Esophagus muscularis mucosa (tissue), 4 donors: ENCODE results near the gene LRTM2. TPM values are rescaled to one million over a fixed set of nuclear protein-coding genes. Genes with fewer than 3 reads are reported as not detected.

Experiments used
- DNase-seq: peaks from one replicate; pipeline ENCODE4 v3.0.0-alpha.2; 2017; ENCODE audit errors: extremely low spot score
- H3K27ac ChIP-seq, 4 donors: fragments of 200-600 bp; sonication (generic); replicated peaks in 1 of 4; 1 replicate in 3 of 4; 2 replicates in 1 of 4; pipeline ENCODE4 v1.5.1; 2016 to 2019; ENCODE audit warnings: mild to moderate bottlenecking in 1 of 4
- H3K27me3 ChIP-seq, 4 donors: fragments of 200-600 bp; sonication (generic); one replicate each; pipeline versions ENCODE4 v1.5.1 to v1.6.0; 2016 to 2019
- H3K36me3 ChIP-seq, 4 donors: fragments of 200-600 bp; sonication (generic); one replicate each; pipeline ENCODE4 v1.5.1; 2016 to 2019
- H3K4me1 ChIP-seq, 4 donors: fragments of 200-600 bp; sonication (generic); one replicate each; pipeline ENCODE4 v1.5.1; 2016 to 2019
- H3K4me3 ChIP-seq, 4 donors: fragments of 200-600 bp; sonication (generic); 1 replicate in 2 of 4; 2 replicates in 2 of 4; pipeline ENCODE4 v1.5.1; 2016 to 2019; ENCODE audit warnings: mild to moderate bottlenecking in 4 of 4, moderate library complexity in 1 of 4
- H3K9me3 ChIP-seq, 4 donors: fragments of 200-600 bp; sonication (generic); 1 replicate in 3 of 4; 2 replicates in 1 of 4; pipeline ENCODE4 v1.5.1; 2016 to 2019
- EP300 ChIP-seq: sonication (generic); formaldehyde crosslinking; IDR thresholded peaks from one replicate; pipeline ENCODE4 v1.6.1; 2017; ENCODE audit warnings: antibody characterized with exemption
- POLR2A ChIP-seq: fragments of 450-650 bp; IDR thresholded peaks from one replicate; pipeline ENCODE4 v1.6.1; 2017; ENCODE audit warnings: antibody characterized with exemption, moderate library complexity, mild to moderate bottlenecking, low read depth
- POLR2AphosphoS5 ChIP-seq, 2 donors: sonication (generic); formaldehyde crosslinking; IDR thresholded peaks; one replicate each; pipeline ENCODE4 v1.6.1; 2017; ENCODE audit warnings: antibody characterized with exemption in 2 of 2
- whole genome bisulfite sequencing: methylation state at CpG from one replicate; pipeline ENCODE4 v1.1.5; 2018; 5-methylcytosine and 5-hydroxymethylcytosine counted together
- intact Hi-C: fragments of 100-400 bp; cut with DNase I; formaldehyde crosslinking; loops from one replicate; pipeline ENCODE4 v1.15.1; 2023
- total RNA-seq, 4 donors: library from RNA; depleted of rRNA; stranded (reverse); fragments of >200 nt; gene quantifications; one replicate each; pipeline versions ENCODE4 v1.1.0 to v1.2.1, GENCODE V29; 2016
- TF ChIP-seq, protein P1 (sequence below), 3 experiments: fragments of 200-600 bp in 2 of 3; fragments of 450-650 bp in 1 of 3; sonication (generic) in 2 of 3; IDR thresholded peaks; one replicate each; pipeline ENCODE4 v1.5.1; 2017 to 2019; ENCODE audit warnings: antibody characterized with exemption in 3 of 3, mild to moderate bottlenecking in 2 of 3, moderate library complexity in 1 of 3

LRTM2 gene
- total RNA-seq, 4 donors from 2014 or later, result 0.17 TPM; not detected in 3

GRCh38 chr12:1864867-1865266 is 44.5 kb downstream of the LRTM2 start:
- H3K27me3 ChIP-seq, result peaks cover 0 to 35% (median 5%) of the 10 kb centered on the region in 4 donors
- H3K36me3 ChIP-seq, result no peaks in the 10 kb centered on the region
- H3K27ac ChIP-seq, result no peak overlapping the region
- no peaks in the 10 kb centered on the region for H3K9me3 ChIP-seq
- 62% methylated on average over 23 of the region's 37 CpGs for WGBS
- no peak overlapping the region for H3K4me3 ChIP-seq
- H3K4me1 ChIP-seq, result no peaks in the 10 kb centered on the region
- intact Hi-C loops, result no loop called here
- no peak for DNase-seq
- TF ChIP-seq POLR2AphosphoS5 (IDR thresholded peaks at IDR 0.05), result no peak
- no peak for TF ChIP-seq EP300
- TF ChIP-seq, protein P1, sequence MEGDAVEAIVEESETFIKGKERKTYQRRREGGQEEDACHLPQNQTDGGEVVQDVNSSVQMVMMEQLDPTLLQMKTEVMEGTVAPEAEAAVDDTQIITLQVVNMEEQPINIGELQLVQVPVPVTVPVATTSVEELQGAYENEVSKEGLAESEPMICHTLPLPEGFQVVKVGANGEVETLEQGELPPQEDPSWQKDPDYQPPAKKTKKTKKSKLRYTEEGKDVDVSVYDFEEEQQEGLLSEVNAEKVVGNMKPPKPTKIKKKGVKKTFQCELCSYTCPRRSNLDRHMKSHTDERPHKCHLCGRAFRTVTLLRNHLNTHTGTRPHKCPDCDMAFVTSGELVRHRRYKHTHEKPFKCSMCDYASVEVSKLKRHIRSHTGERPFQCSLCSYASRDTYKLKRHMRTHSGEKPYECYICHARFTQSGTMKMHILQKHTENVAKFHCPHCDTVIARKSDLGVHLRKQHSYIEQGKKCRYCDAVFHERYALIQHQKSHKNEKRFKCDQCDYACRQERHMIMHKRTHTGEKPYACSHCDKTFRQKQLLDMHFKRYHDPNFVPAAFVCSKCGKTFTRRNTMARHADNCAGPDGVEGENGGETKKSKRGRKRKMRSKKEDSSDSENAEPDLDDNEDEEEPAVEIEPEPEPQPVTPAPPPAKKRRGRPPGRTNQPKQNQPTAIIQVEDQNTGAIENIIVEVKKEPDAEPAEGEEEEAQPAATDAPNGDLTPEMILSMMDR (IDR thresholded peaks at IDR 0.05), result no peak
- TF ChIP-seq POLR2A, result no peak

- Histone ChIP-seq H3K27ac (no peak overlapping the region), H3K27me3 (peaks cover 0 to 35% (median 5%) of the 10 kb centered on the region in 4 donors), H3K4me3 (no peak overlapping the region), H3K4me1 (no peaks in the 10 kb centered on the region), H3K36me3 (no peaks in the 10 kb centered on the region), H3K9me3 (no peaks in the 10 kb centered on the region)
- intact Hi-C loops, result no loop called here
- DNase-seq, result no peak
- TF ChIP-seq EP300, result no peak
- TF ChIP-seq, protein P1 (IDR thresholded peaks at IDR 0.05), result no peak
- TF ChIP-seq POLR2A, result no peak
- TF ChIP-seq POLR2AphosphoS5 (IDR thresholded peaks at IDR 0.05), result no peak
- WGBS, result 96% methylated on average over 15 of the region's 32 CpGs
Measured at GRCh38 chr12:1865284-1865866, 45.0 kb downstream of the LRTM2 start.

GRCh38 chr12:1869145-1869544 is 48.8 kb downstream of the LRTM2 start:
- no peak for DNase-seq
- intact Hi-C loops, result no loop called here
- no peaks in the 10 kb centered on the region for H3K36me3 ChIP-seq
- no peak overlapping the region for H3K27ac ChIP-seq
- H3K4me1 ChIP-seq, result no peaks in the 10 kb centered on the region
- peaks cover 0 to 33% (median 3%) of the 10 kb centered on the region in 4 donors for H3K27me3 ChIP-seq
- TF ChIP-seq, protein P1 (IDR thresholded peaks at IDR 0.05), result no peak
- TF ChIP-seq EP300 (no peak), POLR2AphosphoS5 (IDR thresholded peaks at IDR 0.05) (no peak), POLR2A (no peak)
- no peak overlapping the region for H3K4me3 ChIP-seq
- H3K9me3 ChIP-seq, result no peaks in the 10 kb centered on the region
- 93% methylated on average over 8 of the region's 10 CpGs for WGBS

GRCh38 chr12:1870086-1870485 is 49.7 kb downstream of the LRTM2 start:
- 75% methylated on average over 7 of the region's 7 CpGs for WGBS
- H3K27me3 ChIP-seq, result peaks cover 0 to 24% (median 0%) of the 10 kb centered on the region in 4 donors

More at GRCh38 chr12:1870086-1870485, 49.7 kb downstream of the LRTM2 start:
- intact Hi-C loops, result no loop called here
- H3K9me3 ChIP-seq, result no peaks in the 10 kb centered on the region
- peak; percentile 70 for DNase-seq
- no peaks in the 10 kb centered on the region for H3K4me1 ChIP-seq
- H3K27ac ChIP-seq, result no peak overlapping the region
- TF ChIP-seq, protein P1 (IDR thresholded peaks at IDR 0.05), result no peak
- no peak for TF ChIP-seq EP300
- no peak overlapping the region for H3K4me3 ChIP-seq
- no peaks in the 10 kb centered on the region for H3K36me3 ChIP-seq
